SU-DHL-6 (cell line): ENCODE data around the gene SCG2.

ENCODE experiments used
- CTCF ChIP-seq: fragments of 200-600 bp; sonication (generic); IDR thresholded peaks from one replicate; pipeline ENCODE4 v1.5.1; 2017; ENCODE audit warnings: antibody characterized with exemption, mild to moderate bottlenecking, low read length, moderate library complexity; ENCODE audit not compliant: insufficient read depth, poor library complexity, severe bottlenecking
- EZH2phosphoT487 ChIP-seq: fragments of 200-600 bp; sonication (generic), shearing (Covaris generic); conservative IDR thresholded peaks from 2 replicates; pipeline ENCODE4 v1.6.1; 2018; ENCODE audit warnings: mild to moderate bottlenecking, antibody characterized with exemption, low read length, moderate library complexity, mixed read lengths

- TF ChIP-seq CTCF, result no peak
- no peak for TF ChIP-seq EZH2phosphoT487
These were observed 32.9 kb upstream of the SCG2 start for GRCh38 chr2:223635080-223635479.
